DMS114 treated with DMSO at 0.1 percent for 48 hours (cell line): ENCODE measurements around the gene NFATC1.

Source experiments
- DNase-seq: peaks from one replicate; lab custom pipeline; 2025; ENCODE audit not compliant: unreplicated experiment; lab: John Stamatoyannopoulos, UW

NFATC1 gene

DNA sequence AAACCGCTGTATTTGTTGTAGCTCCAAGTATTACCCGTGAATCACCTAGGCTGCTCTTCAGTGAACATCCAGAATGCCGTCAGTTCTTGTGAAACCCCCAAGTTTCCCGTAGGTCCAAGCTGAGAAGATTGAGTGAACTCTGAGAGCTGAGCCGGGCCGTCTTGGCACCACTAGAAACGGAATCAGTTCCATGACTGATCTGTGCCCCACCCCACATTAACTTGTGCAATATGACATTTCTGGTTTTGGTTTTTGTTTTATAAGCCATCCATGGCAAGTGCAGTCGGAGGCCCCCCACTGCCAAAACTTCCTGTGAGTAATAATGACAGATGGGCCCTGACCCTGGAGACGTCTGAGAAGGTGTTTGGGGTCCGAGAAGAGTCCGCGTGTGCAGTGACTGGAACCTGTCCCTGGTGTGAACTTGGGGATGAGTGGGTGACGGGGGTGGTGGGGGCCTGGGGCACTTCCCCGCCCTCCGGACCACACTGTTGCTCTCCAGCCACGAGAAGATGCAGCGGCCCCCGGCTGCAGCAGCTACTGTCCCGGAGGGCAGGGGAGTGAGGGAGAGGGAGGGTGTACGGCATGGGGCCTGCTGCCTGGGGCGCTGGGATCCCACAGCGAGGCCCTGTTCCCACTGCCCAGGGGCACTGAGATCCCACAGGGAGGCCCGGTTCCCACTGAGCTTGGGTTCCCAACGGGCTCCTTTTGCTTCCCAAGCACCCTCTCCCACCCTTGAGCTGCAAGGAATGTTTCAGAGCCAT is 26.5 kb downstream of the NFATC1 start:
- no peak for DNase-seq

DNA sequence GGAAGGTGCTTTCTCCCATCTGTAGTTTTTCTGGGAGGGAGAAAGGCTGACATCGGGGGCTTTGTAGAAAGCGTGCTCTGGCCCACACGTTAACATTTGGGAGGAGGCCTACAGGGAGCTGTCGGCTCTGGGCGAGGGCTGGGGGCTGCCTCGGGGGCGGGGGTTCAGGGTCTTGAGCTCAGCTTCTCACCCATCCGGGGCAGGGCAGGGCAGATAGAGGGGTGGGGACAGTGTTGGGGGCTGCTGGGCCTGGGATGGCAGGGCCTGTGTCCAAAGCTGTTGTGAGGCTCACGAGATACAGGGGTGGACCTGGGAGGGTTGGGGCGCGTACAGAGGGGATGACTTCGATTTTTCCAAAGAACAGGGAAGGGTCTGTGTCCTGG is 27.0 kb downstream of the NFATC1 start:
- DNase-seq, result no peak

DNA sequence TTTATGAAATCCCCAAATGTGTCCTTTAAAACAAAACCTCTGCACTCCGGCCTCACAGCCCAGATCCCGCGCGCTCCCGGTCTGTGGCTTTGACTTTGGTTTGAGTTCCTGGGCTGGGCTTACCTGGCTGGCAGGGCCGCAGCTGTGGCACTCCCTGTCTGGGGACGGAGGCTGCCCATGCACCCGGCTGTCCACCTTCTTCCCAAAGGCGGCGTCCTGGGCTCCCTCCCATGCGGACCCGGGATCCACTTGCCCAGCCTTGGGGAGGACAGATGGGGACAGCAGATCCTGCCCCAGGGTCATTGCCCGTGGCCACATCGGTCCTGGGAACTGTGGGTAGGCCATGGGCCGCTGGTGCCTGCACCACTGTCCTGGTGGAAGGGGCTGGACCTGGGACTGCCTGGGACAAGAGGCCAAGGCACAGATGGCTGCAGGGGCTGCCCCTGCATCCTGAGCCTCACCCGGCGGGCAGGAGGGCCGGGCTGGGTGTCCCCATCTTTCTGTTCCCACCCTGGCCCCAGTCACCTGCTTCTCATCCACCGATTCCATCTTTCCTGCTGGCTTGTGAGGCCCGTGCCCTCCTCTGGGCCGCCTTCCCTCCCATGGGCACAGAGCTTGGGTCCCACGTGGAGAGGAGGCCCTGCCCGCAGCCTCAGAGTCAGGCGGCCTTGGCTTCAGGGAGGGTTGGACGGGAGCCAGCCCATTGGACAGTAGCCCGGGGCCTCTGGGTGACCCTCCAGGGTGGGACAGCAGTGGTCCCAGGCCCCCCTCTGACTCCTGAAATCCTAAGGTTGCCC is 27.7 kb downstream of the NFATC1 start:
- no peak for DNase-seq

DNA sequence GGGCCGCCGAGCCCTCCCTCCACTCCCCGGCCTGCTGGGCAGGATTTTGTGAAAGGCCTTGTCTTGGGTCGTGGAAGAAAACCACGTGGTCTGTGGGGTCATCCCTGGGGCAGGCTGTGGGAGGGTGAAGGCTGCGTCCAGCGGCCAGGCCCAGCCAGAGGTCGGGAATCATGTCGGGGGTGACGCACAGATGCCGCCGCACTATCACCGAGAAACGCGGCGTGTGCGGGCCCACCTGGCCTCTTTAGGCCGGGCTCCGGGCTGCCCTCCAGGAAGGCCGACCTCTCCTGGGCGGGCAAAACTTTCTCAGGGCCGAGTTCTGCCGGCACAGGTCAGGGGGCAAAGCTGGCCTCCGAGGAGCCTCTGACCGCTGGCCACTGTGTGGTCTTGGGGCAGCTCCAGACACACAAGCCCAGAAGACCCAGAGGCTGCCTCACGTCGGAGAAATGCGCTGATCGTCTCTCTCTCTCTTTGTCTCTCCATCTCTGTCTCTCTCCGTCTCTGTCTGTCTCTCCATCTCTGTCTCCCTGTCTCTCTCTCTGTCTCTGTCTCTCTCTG is 28.4 kb downstream of the NFATC1 start:
- no peak for DNase-seq

DNA sequence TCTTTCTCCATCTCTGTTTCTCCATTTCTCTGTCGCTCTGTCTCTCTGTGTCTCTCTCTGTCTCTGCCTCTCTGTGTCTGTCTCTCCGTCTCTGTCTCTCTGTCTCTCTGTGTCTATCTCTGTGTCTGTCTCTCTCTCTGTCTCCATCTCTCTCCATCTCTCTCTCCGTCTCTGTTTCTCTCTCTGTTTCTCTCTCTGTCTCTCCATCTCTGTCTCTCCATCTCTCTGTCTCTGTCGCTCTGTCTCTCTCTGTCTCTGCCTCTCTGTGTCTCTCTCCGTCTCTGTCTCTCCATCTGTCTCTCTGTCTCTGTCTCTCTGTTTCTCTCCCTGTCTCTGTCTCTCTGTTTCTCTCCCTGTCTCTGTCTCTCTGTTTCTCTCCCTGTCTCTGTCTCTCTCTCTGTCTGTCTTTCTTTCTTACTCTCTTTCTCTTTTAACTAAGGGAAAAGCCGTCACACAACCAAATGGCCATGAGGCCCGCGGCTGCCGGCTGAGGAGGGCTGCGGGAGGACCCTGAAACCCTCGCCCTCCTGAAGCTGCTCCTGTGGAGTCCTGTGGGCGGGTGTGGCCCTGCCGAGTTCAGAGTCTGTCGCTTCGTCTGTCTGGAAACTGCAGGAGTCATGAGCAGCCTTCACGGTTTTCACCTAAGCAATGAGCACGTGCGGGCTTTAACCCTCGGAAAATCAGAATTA is 29.3 kb downstream of the NFATC1 start:
- DNase-seq, result no peak

DNA sequence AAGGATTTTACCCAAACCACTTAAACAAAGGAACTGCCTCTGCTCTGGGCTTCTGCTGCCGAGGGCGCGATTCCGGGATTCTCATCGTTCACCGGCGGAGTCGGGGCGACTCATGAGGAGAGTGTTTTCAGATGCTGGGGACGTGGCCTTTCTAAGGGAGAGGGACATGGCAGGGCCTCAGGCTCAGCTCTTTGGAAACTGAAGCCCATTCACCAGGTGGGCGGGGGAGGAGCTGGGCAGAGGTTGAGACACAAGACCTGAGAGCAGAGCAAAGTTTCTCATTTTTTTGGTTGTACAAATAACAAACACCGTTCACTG is 29.8 kb downstream of the NFATC1 start:
- no peak for DNase-seq

DNA sequence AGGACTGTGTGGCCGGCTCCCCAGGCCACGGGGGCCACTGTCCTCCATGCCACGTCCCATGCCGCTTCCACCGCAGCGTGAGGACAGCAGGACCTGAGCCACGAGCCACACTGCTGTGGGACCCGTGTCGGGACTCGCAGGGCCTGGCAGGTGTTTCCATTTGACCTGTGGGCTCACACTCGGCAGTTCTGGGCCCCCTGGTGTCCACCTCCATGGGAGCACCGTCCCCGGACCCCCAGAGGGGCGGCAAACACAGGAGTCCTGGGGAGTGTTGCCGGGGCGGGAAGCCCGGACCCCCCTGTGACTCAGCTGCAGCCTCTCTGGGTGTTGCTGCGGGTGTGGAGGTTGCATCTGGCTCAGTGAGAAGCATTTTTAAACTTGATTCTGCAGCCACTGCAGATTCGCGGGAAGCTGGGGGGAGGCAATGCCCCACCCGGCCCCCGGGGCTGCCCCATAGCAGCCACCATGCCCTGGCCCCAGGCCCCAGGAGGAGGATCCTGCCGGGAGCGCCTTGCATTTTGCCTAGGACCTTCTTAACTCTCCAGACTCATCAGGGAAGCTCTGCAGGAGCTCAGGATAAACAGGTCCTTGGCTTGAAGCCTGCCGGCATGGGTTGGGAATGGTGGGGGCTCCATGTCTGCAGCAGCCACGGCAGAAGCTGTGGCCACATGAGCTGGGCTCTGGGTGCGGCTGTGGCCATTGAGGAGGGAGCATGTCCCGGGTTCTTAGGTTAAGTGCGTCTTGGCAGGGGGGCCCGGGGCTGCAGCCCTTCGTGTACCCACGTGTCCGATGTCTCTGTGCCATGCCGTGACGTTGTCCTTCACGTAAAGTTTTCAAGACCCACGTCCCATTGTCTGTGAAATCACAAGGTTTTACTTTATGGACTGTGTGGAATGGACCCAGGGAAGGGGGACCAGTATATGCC is 30.9 kb downstream of the NFATC1 start:
- DNase-seq, result no peak

DNA sequence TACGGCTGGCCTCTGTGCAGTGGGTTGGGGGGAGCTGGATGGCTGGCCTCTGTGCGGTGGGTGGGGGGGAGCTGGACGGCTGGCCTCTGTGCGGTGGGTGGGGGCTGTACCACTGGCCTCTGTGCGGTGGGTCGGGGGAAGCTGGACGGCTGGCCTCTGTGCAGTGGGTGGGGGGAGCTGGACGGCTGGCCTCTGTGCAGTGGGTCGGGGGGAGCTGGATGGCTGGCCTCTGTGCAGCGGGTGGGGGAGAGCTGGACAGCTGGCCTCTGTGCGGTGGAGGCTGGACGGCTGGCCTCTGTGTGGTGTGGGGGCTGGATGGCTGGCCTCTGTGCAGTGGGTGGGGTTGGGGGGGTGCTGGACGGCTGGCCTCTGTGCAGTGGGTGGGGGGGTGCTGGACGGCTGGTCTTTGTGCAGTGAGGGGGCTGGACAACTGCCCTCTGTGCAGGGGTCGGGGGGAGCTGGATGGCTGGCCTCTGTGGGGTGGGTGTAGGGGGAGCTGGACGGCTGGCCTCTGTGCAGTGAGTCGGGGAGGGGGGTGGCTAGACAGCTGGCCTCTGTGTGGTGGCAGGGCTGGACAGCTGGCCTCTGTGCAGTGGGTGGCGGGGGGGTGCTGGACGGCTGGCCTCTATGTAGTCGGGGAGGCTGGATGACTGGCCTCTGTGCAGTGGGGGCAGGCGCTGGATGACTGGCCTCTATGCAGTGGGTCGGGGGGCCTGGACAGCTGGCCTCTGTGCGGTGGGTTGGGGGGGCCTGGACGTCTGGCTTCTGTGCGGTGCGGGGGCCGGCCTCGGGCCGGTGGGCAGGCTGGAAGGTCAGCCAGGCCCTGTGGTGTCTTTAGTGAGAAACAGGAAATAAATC is 31.9 kb downstream of the NFATC1 start:
- no peak for DNase-seq

DNA sequence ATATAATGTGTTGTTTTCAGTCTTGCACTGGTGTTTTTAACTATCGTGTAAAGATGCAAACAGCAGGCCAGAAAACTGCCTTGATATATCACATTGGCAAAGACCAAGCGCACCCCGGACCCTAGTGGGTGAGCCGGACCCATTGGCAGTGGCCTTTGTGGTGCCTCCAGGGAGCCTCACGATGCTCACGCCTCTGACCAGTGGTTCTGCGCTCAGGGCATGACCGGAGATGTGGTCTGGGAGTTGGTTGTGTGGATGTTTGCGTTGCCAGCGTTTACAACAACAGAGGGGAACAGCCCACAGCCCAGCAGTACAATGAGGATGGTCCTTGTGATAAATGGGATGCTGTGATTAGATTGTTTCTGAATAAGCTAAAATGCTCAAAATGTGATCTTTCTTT is 32.6 kb downstream of the NFATC1 start:
- no peak for DNase-seq

DNA sequence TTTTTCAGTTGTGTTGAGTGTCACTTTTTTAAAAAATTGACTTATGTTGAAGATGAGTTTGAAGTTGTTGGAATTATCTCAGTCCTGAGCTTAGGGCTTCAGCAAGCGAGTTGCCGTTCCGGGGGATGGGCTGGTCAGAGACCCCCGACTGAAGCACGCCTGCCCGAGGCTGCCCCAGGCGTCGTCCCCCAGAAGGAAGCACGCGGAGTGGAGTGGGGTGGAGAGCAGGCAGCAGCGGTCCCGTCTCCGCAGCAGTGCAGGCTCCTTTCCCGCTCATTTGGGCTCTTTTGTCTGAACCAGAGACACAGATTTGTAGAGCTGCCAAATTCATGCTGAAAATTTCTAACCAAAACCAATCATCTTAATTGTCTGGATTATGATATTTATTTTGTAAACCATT is 33.7 kb downstream of the NFATC1 start:
- no peak for DNase-seq

DNA sequence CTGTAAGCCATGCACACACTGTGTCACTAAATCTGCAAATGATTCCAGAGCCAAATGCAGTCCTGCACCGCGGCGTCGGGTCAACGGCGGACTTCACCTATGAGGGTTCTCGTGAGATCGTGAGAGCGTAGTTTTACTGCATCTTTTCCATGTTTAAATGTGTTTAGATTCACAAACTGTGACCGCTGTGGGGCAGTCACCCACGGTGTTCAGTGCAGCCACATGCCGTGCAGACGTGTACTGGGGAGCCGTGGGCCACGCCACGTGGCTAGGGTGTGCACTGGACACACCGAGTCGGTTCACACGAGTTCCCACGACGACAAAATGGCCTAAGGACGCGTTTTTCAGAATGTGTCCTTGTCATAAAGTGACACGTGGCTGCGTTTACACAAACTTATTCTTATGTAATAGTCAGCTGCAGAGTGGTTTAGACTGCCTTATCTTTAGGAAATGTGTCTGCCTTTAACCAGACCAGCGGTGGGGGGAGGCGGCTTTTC is 34.1 kb downstream of the NFATC1 start:
- DNase-seq, result no peak

DNA sequence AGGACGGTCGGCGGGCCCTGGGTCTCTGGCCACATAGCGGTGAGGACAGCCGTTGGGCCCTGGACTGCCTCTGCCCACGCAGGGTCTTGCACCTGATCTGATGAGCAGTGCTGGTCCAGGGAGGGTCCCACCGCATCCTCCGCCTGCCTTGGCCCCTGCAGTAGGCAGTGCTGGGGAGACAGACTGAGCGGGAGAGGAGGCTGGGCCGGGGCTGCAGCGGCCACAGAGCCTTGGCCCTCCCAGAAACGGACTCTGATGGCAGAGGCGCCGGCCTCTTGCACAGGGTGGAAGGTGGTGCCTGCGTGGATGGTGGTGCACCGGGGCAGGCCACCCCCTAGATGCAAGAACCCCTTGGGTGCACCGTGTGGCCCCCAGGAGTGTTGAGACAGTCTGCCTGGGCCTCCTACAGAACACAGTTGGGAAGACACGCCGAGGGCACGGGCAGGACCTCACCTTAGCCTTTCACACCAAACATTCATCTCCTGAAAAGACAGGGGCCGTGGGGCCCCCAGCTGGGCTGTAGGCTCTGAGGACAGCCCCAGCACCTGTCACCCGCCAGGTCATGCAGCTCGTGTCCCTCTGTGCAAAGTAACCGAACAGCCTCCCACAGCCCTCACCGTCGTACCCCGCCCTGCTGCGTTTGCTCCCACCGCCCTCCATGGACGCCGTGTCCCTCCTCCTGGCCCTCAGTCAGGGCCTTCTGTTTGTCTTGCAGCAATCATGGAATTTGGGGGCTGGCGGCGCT is 36.8 kb downstream of the NFATC1 start:
- no peak for DNase-seq

DNA sequence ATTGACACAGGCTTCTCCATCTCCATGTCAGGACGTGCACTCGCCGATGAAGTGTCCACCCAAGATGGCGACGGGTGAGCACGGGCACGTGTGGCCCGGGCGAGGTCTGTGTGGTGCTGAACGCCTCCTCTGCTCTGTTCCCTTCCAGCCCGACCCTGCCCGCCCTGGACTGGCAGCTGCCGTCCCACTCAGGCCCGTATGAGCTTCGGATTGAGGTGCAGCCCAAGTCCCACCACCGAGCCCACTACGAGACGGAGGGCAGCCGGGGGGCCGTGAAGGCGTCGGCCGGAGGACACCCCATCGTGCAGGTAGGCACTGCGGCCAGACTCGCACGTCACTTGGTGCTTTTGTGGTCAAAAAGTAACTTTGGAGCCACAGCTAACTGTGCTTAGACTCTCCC is 37.7 kb downstream of the NFATC1 start:
- no peak for DNase-seq

DNA sequence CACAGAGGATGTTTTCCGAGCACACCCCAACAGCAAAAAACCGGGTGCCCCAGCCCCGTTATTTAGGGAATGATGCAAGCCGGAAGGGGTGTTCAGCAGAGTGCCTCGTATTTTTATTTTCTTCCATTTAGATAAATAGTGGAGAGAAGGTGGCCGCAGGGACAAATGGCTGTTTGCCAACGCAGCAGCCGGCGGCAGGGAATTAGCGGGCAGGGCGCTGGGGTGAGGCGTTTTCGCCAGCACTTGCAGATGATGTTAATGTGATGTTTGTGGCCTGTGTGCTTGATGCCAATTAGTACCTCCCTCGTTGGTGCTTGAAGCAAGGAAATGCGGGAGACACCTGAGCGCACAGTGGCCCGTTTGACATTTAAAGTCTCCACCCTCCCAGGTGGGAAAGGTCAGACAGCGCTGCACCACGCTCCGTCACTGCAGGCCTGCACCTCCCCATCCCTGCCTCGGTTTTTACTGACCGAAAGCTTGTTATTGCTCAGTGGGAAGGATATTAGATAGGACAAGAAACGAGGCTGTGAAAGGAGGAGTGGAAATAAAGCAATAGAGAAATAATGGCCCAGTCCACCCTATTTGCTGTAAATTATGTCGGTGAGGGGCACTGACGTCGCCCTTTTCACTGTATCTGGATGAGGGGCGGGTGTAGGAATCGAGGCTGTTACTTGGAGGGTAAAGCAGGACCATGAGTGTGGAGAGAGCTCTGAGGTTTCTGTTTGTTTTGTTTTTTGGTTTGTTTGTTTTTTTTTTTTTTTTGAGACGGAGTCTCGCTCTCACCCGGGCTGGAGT is 39.1 kb downstream of the NFATC1 start:
- no peak for DNase-seq

DNA sequence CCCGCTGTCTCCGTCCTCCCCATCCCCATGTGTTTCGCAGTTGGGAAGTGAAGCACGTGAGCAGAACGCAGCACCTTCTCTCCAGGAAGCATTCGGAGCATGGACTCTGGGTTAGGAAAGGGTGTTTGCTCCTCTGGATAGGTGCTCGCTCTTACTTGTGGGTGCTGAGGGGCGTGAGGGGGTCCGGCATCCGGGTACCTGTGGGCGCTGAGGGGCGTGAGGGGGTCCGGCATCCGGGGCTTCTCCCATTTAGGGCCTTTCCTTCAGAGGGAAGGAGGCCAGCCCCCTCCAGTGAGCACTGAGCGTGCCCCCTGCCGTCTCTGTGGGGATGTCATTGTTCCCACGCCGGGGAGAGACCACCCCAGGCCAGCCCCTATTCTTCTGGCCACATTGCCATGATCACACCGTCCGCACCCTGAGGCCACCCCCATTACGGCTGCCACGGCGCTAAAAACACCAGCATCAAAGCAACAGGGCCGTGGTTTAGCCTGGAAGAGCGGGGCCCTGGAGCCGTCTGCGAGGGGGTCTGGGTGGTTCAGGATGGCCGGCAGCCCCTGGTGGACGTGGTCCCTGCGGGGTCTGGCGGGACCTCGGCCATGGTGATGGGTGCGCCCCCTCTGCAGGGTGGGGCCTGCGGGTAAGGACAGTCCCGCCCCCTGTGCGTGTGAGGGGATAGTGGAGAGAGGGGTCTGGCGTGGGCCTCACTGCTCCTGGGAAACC is 41.0 kb downstream of the NFATC1 start:
- DNase-seq, result no peak

DNA sequence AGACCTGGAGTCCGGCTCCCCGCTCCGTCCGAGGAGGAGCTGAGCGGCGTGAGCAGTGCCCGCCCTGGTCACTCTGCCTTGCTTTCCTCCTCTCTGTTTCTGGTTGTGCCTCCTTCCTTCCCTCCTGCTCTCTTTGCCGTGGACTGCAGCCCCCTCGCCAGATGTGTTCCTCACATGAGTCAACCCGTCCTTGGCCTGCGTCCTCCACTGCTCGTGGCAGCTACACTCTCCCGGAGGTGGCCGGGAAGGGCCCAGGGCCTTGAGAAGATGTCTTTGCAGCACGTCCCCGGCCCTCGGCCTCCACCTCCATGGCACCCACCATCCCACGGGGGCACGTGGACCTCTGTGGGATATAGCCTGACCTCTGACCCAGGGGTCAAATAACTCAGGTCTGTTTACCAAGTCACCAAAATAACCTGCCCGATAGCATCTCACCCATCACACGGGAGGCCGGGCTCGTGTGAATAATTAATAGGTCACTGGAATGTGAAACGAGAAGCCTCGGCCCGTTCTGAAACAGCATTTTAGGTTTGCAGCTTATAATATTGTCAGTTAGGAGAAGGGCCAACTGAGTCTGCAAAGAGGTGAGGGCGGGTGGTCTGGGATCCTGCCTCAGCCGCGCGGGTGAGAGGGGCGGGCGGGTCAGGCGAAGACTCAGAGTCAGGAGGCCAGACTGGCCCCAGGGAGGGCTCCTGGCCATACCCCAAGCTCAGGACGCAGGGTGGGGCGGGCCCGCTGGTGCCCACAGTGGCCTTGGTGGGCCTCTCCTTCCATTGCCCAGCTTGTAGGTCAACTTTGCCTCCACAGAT is 42.6 kb downstream of the NFATC1 start:
- DNase-seq, result no peak
